CD4-positive, alpha-beta T cell (primary cell): Measurements from ENCODE around the gene KCNA10. TPM values are rescaled to one million over a fixed set of nuclear protein-coding genes. Genes with fewer than 3 reads are reported as not detected.

Experiments
- ATAC-seq: fragments of 200-7000 bp; cut with Tn5 transposase; one replicate; pipeline ENCODE4 v1.10.0; 2022; ENCODE audit warnings: mild to moderate bottlenecking; ENCODE audit not compliant: poor library complexity
- CTCF ChIA-PET: fragments of 350-600 bp; sonication (Branson Sonifier 250); formaldehyde crosslinking; loops from one replicate; lab custom pipeline; 2021; ENCODE audit warnings: antibody characterized with exemption, inconsistent platforms; lab: Charles Lee
- POLR2A ChIA-PET: fragments of 350-600 bp; sonication (Branson Sonifier 250); formaldehyde crosslinking; loops from one replicate; lab custom pipeline; 2021; ENCODE audit warnings: antibody characterized with exemption, inconsistent platforms; lab: Charles Lee
- DNase-seq, 14 experiments: peaks; one replicate each; pipeline ENCODE4 v3.0.0-alpha.2; 2013 to 2020; ENCODE audit warnings: mixed read lengths in 2 of 14
- H3K27ac ChIP-seq, 2 donors: one replicate each; pipeline versions ENCODE4 v1.5.1 to v1.7.0; 2013; ENCODE audit warnings: low read length in 2 of 2, low read depth in 1 of 2, mild to moderate bottlenecking in 1 of 2
- H3K27me3 ChIP-seq, 2 experiments: 1 replicate in 1 of 2; 2 replicates in 1 of 2; pipeline versions ENCODE4 v1.6.1 to v1.7.0; 2013; ENCODE audit warnings: low read length in 2 of 2, control low read depth in 1 of 2, mild to moderate bottlenecking in 1 of 2, moderate library complexity in 1 of 2; ENCODE audit not compliant: insufficient read depth in 2 of 2, control insufficient read depth in 1 of 2
- H3K36me3 ChIP-seq: one replicate; pipeline ENCODE4 v1.6.1; 2013; ENCODE audit warnings: low read length, control low read depth; ENCODE audit not compliant: insufficient read depth
- H3K4me1 ChIP-seq: one replicate; pipeline ENCODE4 v1.6.1; 2013; ENCODE audit warnings: low read length, control low read depth; ENCODE audit not compliant: insufficient read depth
- H3K4me3 ChIP-seq: one replicate; pipeline ENCODE4 v1.5.1; 2013; ENCODE audit warnings: mild to moderate bottlenecking, low read length, moderate library complexity
- H3K9me3 ChIP-seq, 2 experiments: 1 replicate in 1 of 2; 2 replicates in 1 of 2; pipeline versions ENCODE4 v1.6.1 to v1.7.0; 2013; ENCODE audit warnings: low read length in 2 of 2, mild to moderate bottlenecking in 2 of 2, control low read depth in 1 of 2, moderate library complexity in 1 of 2; ENCODE audit not compliant: control insufficient read depth in 1 of 2, insufficient read depth in 1 of 2
- H3K27ac Mint-ChIP-seq: one replicate; pipeline ENCODE4 v1.8.0; 2020; ENCODE audit warnings: mixed read lengths
- H3K27me3 Mint-ChIP-seq: one replicate; pipeline ENCODE4 v1.8.0; 2021; ENCODE audit warnings: mixed read lengths
- H3K36me3 Mint-ChIP-seq: one replicate; pipeline ENCODE4 v1.8.0; 2021; ENCODE audit warnings: low read depth, mixed read lengths
- H3K4me1 Mint-ChIP-seq: one replicate; pipeline ENCODE4 v1.8.0; 2021; ENCODE audit warnings: low read depth, mixed read lengths
- H3K4me3 Mint-ChIP-seq: one replicate; pipeline ENCODE4 v1.8.0; 2020; ENCODE audit warnings: mild to moderate bottlenecking, mixed read lengths
- H3K9me3 Mint-ChIP-seq: one replicate; pipeline ENCODE4 v1.8.0; 2020; ENCODE audit warnings: mixed read lengths
- intact Hi-C, 2 experiments: fragments of 100-400 bp; cut with DNase I in 1 of 2; cut with micrococcal nuclease in 1 of 2; formaldehyde crosslinking; loops; one replicate each; pipeline versions ENCODE4 v1.15.1 to v1.9.0; 2023 to 2025; cut with DNase I, micrococcal nuclease
- total RNA-seq, 174 experiments: library from RNA in 2 of 174; stranded (reverse) in 2 of 174; gene quantifications; one replicate each; pipeline ENCODE4 v1.2.3 and lab custom pipeline; 2021 to 2026
- TF ChIP-seq, protein P1 (sequence below): fragments of 200-600 bp; IDR thresholded peaks from one replicate; pipeline ENCODE4 v1.8.0; 2022; ENCODE audit warnings: antibody characterized with exemption, mild to moderate bottlenecking

The KCNA10 gene
- total RNA-seq, 2 experiments from 2014 or later: not detected

DNA sequence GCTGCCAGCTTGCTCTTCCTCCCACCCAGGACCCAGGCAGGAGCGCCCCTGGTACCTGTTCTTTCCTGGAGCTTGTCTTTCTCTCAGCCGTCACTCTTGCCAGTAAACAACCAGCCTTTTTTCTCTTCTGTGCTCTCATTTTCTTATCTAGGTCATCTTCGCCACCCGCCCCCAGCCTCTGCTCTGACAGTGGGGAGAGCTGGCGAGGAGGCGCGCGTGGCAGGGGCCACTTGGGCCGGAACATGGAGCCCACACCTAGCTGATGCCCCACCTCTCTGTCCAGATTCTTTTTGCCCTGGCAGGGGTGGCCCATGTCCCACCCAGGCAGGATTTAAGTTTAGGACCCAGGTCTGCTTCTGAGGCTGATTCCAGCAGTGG is 35.7 kb downstream of the KCNA10 start:
- DNase-seq: no peak
- H3K27ac Mint-ChIP-seq: no peak overlapping the region
- H3K9me3 ChIP-seq: peaks cover 0 to 9% of the 10 kb centered on the region in 2 experiments
- H3K9me3 Mint-ChIP-seq: no peaks in the 10 kb centered on the region
- ChIA-PET CTCF (no interaction called here), POLR2A (no interaction called here)
- H3K36me3 ChIP-seq: no peaks in the 10 kb centered on the region
- H3K27ac ChIP-seq: no peak overlapping the region
- H3K4me1 ChIP-seq: no peaks in the 10 kb centered on the region
- H3K4me1 Mint-ChIP-seq: no peaks in the 10 kb centered on the region
- TF ChIP-seq, protein P1, sequence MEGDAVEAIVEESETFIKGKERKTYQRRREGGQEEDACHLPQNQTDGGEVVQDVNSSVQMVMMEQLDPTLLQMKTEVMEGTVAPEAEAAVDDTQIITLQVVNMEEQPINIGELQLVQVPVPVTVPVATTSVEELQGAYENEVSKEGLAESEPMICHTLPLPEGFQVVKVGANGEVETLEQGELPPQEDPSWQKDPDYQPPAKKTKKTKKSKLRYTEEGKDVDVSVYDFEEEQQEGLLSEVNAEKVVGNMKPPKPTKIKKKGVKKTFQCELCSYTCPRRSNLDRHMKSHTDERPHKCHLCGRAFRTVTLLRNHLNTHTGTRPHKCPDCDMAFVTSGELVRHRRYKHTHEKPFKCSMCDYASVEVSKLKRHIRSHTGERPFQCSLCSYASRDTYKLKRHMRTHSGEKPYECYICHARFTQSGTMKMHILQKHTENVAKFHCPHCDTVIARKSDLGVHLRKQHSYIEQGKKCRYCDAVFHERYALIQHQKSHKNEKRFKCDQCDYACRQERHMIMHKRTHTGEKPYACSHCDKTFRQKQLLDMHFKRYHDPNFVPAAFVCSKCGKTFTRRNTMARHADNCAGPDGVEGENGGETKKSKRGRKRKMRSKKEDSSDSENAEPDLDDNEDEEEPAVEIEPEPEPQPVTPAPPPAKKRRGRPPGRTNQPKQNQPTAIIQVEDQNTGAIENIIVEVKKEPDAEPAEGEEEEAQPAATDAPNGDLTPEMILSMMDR: no peak
- no peaks in the 10 kb centered on the region for H3K36me3 Mint-ChIP-seq
- peaks cover 0 to 7% of the 10 kb centered on the region in 2 experiments for H3K27me3 ChIP-seq
- intact Hi-C loops: no loop called here
- peaks cover 20% of the 10 kb centered on the region for H3K27me3 Mint-ChIP-seq
- no peak overlapping the region for H3K4me3 ChIP-seq
- ATAC-seq: no peak
- no peak overlapping the region for H3K4me3 Mint-ChIP-seq

DNA sequence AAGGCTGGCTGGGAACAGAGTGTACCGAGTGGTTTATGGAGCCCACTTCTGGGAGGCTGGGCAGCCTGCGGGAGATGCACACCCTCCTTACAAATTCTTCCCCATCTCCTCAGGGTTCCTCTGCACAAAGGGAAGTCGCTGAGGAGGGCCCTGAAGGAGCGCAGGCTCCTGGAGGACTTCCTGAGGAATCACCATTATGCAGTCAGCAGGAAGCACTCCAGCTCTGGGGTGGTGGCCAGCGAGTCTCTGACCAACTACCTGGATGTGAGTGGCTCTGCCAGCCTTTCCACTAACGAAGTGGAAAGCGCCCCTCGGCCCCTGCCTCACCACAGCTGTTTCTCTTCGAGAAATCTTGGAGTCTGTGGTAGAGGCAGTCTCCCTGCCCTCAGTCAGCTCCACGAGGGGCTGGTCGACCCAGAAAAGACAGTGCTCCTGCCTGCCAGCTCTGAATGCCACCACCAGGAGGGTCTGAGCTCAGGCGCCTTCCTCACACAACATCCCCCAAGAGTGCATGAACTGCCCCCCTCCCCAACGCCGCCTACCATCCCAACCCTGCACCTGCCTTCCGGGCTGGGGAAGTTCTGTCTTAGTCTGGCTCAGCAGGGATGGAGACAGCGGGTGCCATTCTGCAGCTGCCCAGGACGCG is 36.2 kb downstream of the KCNA10 start:
- peaks cover 20% of the 10 kb centered on the region for H3K27me3 Mint-ChIP-seq
- ATAC-seq (no peak), DNase-seq (no peak)
- peaks cover 0 to 7% of the 10 kb centered on the region in 2 experiments for H3K27me3 ChIP-seq
- H3K9me3 Mint-ChIP-seq: no peaks in the 10 kb centered on the region
- peaks cover 0 to 9% of the 10 kb centered on the region in 2 experiments for H3K9me3 ChIP-seq
- no peaks in the 10 kb centered on the region for H3K4me1 ChIP-seq
- no peak overlapping the region for H3K4me3 ChIP-seq
- H3K4me3 Mint-ChIP-seq: no peak overlapping the region
- no peaks in the 10 kb centered on the region for H3K4me1 Mint-ChIP-seq
- ChIA-PET CTCF (no interaction called here), POLR2A (no interaction called here)
- H3K27ac ChIP-seq: no peak overlapping the region
- H3K36me3 Mint-ChIP-seq: no peaks in the 10 kb centered on the region
- intact Hi-C loops: no loop called here
- H3K36me3 ChIP-seq: no peaks in the 10 kb centered on the region
- H3K27ac Mint-ChIP-seq: no peak overlapping the region
- TF ChIP-seq, protein P1: no peak

DNA sequence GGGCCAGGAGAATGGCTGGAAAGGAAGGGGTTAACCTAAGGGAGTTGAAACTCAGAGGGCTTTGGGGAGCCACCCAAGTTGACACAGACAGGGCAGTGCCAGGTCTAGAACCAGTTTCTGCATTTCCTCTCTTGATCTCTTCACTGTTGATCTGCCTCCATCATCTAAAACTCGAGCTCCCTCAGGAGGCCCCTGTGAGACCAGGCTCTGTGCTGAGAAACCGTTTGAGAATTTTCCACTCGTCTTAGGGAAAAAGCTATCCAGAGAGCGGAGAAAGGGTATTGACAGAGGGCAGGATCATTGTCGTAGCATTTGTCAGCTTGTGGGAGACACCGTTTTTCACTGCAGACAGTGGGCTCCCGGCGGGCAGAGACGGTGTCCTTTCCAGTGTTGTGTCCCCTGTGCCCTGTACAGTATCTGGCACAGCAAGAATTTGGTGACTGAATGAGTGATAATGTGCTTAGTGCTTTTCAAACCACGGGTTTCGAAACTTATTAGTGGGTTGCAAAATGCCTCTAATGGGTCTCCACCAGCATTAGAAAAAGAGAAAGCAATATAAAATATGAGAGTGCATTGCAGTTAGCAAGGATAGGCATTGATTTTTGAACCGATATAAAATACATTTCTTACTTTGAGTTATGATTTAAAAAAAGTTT is 36.9 kb downstream of the KCNA10 start:
- TF ChIP-seq, protein P1: no peak
- ChIA-PET POLR2A (no interaction called here), CTCF (interaction anchor here (1.8 kb wide), 1 partner anchor 14 kb away, joined by 6 read pairs; no protein-coding TSS in a partner anchor)
- no peaks in the 10 kb centered on the region for H3K36me3 ChIP-seq
- H3K4me1 ChIP-seq: no peaks in the 10 kb centered on the region
- intact Hi-C loops: no loop called here
- H3K27ac Mint-ChIP-seq: no peak overlapping the region
- peaks cover 0 to 7% of the 10 kb centered on the region in 2 experiments for H3K27me3 ChIP-seq
- H3K27ac ChIP-seq: no peak overlapping the region
- peaks cover 20% of the 10 kb centered on the region for H3K27me3 Mint-ChIP-seq
- no peak overlapping the region for H3K4me3 ChIP-seq
- ATAC-seq (no peak), DNase-seq (no peak)
- H3K9me3 ChIP-seq: peaks cover 0 to 9% of the 10 kb centered on the region in 2 experiments
- no peaks in the 10 kb centered on the region for H3K36me3 Mint-ChIP-seq
- H3K9me3 Mint-ChIP-seq: no peaks in the 10 kb centered on the region
- no peaks in the 10 kb centered on the region for H3K4me1 Mint-ChIP-seq
- H3K4me3 Mint-ChIP-seq: no peak overlapping the region
